NCI-H146 treated with DMSO at 0.1 percent for 48 hours (cell line): ENCODE data around the gene NECAP2.

Experiments
- DNase-seq: peaks from one replicate; lab custom pipeline; 2025; ENCODE audit not compliant: unreplicated experiment; lab: John Stamatoyannopoulos, UW

The NECAP2 gene

GRCh38 chr1:16440470-16441281, at the start of gene NECAP2:
Gene NECAP2 (plus strand): TSS chr1:16440724. CDS start chr1:16440762, 38 bp downstream.
- peak; percentile 75 for DNase-seq

GRCh38 chr1:16391411-16391810, 49.1 kb upstream of the NECAP2 start:
- no peak for DNase-seq

GRCh38 chr1:16392740-16393569, 47.6 kb upstream of the NECAP2 start:
- DNase-seq: no peak

- DNase-seq: no peak
Observed at GRCh38 chr1:16393570-16394521, 46.7 kb upstream of the NECAP2 start.

- no peak for DNase-seq
Observed at GRCh38 chr1:16394977-16395376, 45.5 kb upstream of the NECAP2 start.

- no peak for DNase-seq
Observed at GRCh38 chr1:16396591-16396990, 43.9 kb upstream of the NECAP2 start.

GRCh38 chr1:16397120-16397519, 43.4 kb upstream of the NECAP2 start:
- no peak for DNase-seq

GRCh38 chr1:16398371-16398953, 42.1 kb upstream of the NECAP2 start:
- no peak for DNase-seq

GRCh38 chr1:16402742-16403141, 37.8 kb upstream of the NECAP2 start:
- no peak for DNase-seq

GRCh38 chr1:16405441-16405840, 35.1 kb upstream of the NECAP2 start:
- DNase-seq: no peak

GRCh38 chr1:16406868-16407267, 33.7 kb upstream of the NECAP2 start:
- no peak for DNase-seq

- DNase-seq: no peak
Observed at GRCh38 chr1:16409536-16410152, 30.9 kb upstream of the NECAP2 start.

- no peak for DNase-seq
Observed at GRCh38 chr1:16410803-16411202, 29.7 kb upstream of the NECAP2 start.

GRCh38 chr1:16413191-16413590, 27.3 kb upstream of the NECAP2 start:
- no peak for DNase-seq

- DNase-seq: no peak
Observed at GRCh38 chr1:16418823-16419425, 21.6 kb upstream of the NECAP2 start.

GRCh38 chr1:16420424-16421118, 20.0 kb upstream of the NECAP2 start:
- DNase-seq: no peak

- no peak for DNase-seq
Observed at GRCh38 chr1:16421201-16421600, 19.3 kb upstream of the NECAP2 start.

- no peak for DNase-seq
Observed at GRCh38 chr1:16422041-16422440, 18.5 kb upstream of the NECAP2 start.
